HG02588 (cell line): ENCODE measurements around the gene ANGPTL5.
"Not testable (repeated sequence)": the region's sequence is repeated elsewhere in the genome, so short reads cannot be mapped to it uniquely, and the experiment has no call there.

Source experiments
- ATAC-seq: cut with Tn5 transposase; IDR thresholded peaks from one replicate; pipeline ENCODE4 v1.9.1; 2021; ENCODE audit warnings: mild to moderate bottlenecking, moderate library complexity; ENCODE audit not compliant: unreplicated experiment

The ANGPTL5 gene

DNA sequence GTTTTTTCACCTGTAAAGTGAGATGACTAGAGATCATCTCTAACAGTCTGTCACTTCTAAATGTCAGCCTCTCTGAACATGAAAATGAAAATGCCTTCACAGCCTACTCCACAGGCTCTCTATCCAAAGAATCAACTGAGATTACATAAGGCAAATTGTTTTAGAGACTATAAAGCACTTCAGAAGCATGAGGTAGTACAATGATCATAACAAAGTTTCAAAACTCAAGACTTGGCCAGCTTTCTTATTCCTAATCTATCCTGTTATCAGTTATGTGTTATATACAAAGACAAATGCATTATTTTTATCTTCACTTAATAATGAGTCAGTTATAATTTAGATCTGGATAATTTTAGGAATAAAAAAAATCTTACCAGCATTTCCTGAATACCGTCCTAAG, 21.8 kb downstream of the ANGPTL5 start:
- no peak for ATAC-seq

GRCh38 chr11:101889767-101890166, 26.6 kb downstream of the ANGPTL5 start:
- ATAC-seq: no peak

- no peak for ATAC-seq
Observed at GRCh38 chr11:101885631-101886030, 30.7 kb downstream of the ANGPTL5 start.

DNA sequence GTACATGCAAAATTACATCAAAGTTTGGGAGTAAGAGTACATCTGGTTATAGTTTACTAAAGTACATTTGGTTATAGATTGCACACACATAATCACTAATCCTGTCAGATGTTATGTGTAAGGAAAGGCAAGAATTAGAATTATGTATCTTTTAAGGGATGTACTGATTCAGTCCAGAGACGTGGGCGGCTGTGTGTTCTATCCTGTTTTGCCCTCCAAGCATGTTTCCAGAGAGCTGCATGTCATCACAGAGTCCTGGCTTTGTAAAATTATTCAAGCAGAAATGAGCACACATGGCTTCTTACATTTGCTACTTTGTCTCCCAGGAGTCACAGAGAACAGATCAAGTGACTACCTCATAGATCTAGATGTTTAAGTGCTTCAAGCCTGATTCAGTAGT, 34.7 kb downstream of the ANGPTL5 start:
- no peak for ATAC-seq

- no peak for ATAC-seq
Observed at GRCh38 chr11:101880222-101880621, 36.1 kb downstream of the ANGPTL5 start.

DNA sequence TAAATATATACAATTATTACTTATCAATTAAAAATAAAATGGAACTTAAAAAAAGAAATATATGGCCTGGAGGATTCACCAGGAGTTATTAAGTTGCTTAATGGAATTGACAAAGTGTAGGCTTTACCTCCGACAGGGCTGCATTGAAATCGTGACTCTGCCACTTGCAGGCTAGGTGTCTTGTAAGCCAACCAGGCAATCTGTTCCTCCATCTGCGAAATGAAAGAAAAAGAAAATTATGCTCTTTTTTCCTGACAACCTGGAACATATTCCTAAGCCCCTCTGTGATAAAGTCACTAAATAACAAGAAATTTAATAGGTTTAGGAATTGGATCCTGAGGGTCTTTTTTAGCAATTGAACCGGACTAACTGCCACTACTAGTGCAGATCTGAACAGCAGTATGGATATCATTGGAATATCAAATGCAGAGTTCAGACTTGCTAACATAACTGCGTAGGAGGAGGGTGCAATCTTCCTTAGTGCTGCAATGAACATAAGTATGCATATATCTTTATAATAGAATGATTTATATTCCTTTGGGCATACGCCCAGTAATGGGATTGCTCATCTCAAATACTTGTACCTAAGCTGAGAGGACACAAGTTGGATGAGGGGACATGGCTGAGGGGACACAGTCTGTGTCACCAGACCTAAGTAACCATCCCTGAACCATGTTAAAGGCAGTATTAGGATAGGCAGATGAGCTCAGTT, 44.0 kb downstream of the ANGPTL5 start:
- ATAC-seq: no peak

GRCh38 chr11:101870510-101870909, 45.8 kb downstream of the ANGPTL5 start:
- no peak for ATAC-seq

GRCh38 chr11:101867951-101868350, 48.4 kb downstream of the ANGPTL5 start:
- ATAC-seq: no peak

GRCh38 chr11:101866619-101867491, 49.5 kb downstream of the ANGPTL5 start:
- ATAC-seq: no peak

DNA sequence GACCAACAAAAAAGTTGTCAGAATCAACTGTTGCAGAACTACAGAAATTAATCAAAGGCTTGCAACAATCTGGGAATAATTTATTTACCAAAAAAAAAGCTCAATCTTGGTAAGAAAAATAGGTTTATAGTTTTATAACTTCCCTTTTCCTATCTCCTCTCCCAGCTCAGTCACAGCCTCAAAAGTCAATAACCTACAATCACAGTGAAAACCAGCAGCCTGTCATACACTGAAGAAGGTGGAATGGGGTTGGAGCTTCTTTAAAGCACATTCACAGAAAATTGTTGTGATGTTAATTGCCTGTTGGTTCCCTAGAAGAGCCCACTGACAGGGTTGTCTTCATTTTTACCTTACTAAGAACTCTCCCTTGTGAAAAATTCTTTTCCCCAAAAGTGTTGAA, 52.2 kb downstream of the ANGPTL5 start:
- ATAC-seq: no peak

DNA sequence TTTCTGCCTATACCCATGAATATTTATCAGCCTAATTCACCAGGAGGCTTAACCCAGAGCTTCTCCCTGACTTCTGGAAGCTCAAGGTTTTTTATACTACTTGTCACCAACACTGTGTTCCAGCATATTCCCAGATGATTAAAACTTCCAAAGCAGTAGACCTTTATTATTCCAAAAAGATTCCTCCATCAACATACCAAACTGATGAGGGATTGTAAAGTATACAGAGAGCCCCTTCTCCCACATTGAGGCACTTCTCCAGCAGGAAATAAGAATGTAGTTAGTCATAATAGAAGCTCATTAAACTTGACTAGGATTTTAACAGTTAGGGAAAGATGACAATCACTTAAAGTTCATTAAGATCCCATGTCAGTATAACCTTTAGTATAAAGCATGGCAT, 53.0 kb downstream of the ANGPTL5 start:
- ATAC-seq: no peak

- ATAC-seq: no peak
Observed at GRCh38 chr11:101862391-101863233, 53.7 kb downstream of the ANGPTL5 start.

DNA sequence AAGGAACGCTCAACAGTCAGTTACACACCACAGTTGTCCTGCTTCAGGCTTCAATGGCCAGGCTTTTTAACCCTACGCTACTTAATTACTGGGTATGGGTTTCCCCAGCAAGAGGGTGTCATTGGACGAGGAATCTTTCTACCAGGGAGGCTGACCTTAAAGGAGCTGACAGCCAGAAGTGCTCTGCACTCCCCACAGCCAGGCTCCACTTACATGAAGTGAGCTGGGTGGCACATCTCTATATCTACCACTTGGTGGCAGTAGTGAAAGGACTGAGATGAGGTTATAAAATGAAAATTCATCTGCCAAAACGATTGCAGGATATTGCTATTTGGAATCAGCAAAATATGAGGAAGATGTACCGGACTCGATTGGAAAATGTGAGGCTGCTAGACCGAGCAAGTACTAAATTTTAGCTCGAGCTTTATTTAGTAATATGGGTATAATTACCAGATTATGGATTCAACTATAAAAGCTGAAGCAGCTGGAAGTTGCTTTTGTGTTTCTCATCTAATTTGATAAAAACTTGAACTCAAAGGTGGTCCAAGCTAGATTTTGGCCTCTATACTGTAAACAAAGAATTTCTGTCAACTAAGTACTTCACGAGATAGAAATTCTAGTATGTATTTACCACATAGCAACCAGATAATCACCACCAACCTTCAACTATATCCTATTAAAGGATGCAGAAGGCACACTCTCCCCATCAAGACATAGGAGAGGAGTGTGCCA, 55.5 kb downstream of the ANGPTL5 start:
- peak; percentile 84 for ATAC-seq

GRCh38 chr11:101852260-101852659, 64.1 kb downstream of the ANGPTL5 start:
- not testable (repeated sequence) for ATAC-seq

- no peak for ATAC-seq
Observed at GRCh38 chr11:101848262-101848661, 68.1 kb downstream of the ANGPTL5 start.

DNA sequence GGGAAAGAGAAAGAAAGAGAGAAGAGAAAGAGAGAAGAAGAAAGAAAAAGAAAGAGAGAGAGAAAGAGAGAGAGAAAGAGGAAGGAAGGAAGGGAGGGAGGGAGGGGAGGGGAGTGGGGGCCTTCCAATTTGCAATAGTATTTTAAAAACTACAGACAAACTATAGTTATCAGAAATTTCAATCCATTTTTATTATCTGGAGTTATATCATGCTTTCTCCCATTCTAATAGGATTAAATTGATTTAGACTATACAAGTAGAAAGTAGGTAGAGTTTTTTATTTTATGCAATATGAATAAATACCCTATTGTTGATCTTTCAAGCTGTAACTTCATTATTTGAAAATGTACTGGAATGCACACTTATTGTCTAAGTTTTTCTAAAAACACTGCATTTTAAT, 71.7 kb downstream of the ANGPTL5 start:
- no peak for ATAC-seq

DNA sequence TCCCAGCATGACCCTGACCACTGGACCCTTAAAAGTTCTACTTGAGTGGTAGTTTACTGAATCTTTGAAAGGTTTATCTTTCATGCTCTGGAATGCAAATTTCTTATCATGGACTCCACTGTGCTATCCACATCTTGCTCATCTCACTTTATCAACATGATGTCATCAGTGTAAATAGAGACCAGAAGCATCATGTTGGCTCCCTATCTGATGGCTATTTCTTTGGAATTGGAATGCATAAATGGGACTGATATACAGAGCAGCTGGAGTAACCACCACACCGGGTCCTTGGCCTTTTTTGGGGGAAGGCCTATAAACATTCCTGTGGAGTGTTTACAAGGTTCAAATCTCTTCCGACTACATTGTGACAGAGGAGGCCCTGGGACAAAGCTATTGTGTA, 75.6 kb downstream of the ANGPTL5 start:
- no peak for ATAC-seq
